ENCODE measurements around the gene TBXA2R. TPM values are rescaled to one million over a fixed set of nuclear protein-coding genes. Genes with fewer than 3 reads are reported as not detected.
"Not testable (repeated sequence)": the region's sequence is repeated elsewhere in the genome, so short reads cannot be mapped to it uniquely, and the experiment has no call there.

TBXA2R gene
- total RNA-seq, 1 donor from 2014 or later, result 0.39 TPM

DNA sequence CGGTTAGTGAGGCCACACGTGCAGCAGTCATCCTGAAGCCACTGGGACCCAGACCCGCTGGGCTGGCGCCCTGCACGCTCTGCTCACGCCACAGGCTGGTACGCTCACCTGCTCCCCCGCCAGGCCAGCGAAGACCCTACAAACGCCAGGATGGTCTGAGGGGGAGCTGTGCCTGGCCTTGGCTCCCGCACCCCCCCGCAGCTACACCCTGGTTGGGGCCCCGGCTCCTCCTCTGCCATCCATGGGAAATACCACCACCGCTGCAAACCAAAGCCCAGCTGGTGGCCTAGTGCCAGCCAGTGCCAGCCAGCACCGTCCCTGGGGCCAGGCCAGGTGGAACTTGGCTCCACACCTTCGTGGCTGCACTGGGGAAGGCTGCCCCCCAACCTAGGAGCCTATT, 43.2 kb upstream of the TBXA2R start:
- no peak overlapping the region for H3K27ac Mint-ChIP-seq (ENCODE audit: unreplicated experiment)
- H3K36me3 Mint-ChIP-seq (ENCODE audit: low read depth, unreplicated experiment), result peaks cover 10% of the 10 kb centered on the region
- TF ChIP-seq EZH2 (IDR thresholded peaks at IDR 0.05; ENCODE audit: insufficient read depth, low read length), result no peak
- TF ChIP-seq, protein P1, sequence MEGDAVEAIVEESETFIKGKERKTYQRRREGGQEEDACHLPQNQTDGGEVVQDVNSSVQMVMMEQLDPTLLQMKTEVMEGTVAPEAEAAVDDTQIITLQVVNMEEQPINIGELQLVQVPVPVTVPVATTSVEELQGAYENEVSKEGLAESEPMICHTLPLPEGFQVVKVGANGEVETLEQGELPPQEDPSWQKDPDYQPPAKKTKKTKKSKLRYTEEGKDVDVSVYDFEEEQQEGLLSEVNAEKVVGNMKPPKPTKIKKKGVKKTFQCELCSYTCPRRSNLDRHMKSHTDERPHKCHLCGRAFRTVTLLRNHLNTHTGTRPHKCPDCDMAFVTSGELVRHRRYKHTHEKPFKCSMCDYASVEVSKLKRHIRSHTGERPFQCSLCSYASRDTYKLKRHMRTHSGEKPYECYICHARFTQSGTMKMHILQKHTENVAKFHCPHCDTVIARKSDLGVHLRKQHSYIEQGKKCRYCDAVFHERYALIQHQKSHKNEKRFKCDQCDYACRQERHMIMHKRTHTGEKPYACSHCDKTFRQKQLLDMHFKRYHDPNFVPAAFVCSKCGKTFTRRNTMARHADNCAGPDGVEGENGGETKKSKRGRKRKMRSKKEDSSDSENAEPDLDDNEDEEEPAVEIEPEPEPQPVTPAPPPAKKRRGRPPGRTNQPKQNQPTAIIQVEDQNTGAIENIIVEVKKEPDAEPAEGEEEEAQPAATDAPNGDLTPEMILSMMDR (IDR thresholded peaks at IDR 0.05; ENCODE audit: insufficient read depth, low read depth, low read length), result no peak
- H3K36me3 ChIP-seq (ENCODE audit: insufficient read depth, low read length), result no peaks in the 10 kb centered on the region
- peaks cover 3% of the 10 kb centered on the region for H4K20me1 ChIP-seq (ENCODE audit: insufficient read depth, low read length)
- H3K9me3 Mint-ChIP-seq (ENCODE audit: unreplicated experiment), result no peaks in the 10 kb centered on the region
- no peaks in the 10 kb centered on the region for H3K27me3 Mint-ChIP-seq (ENCODE audit: low read depth, unreplicated experiment)
- H2AFZ ChIP-seq (ENCODE audit: low read depth, low read length), result no peak overlapping the region
- H3K4me1 Mint-ChIP-seq (ENCODE audit: low read depth, unreplicated experiment), result no peaks in the 10 kb centered on the region
- no peak overlapping the region for H3K4me3 Mint-ChIP-seq (ENCODE audit: unreplicated experiment)
- peaks cover 2% of the 10 kb centered on the region for H3K4me1 ChIP-seq (ENCODE audit: insufficient read depth, low read length)
- no peak overlapping the region for H3K4me3 ChIP-seq (ENCODE audit: insufficient read depth, low read depth, low read length)
- DNase-seq (ENCODE audit: low read depth) (no peak), FAIRE-seq (no peak)
- no peak overlapping the region for H3K27ac ChIP-seq (ENCODE audit: low read depth, low read length)
- H3K27me3 ChIP-seq (ENCODE audit: insufficient read depth, low read length), result no peaks in the 10 kb centered on the region
- no peaks in the 10 kb centered on the region for H3K9me3 ChIP-seq (ENCODE audit: insufficient read depth, low read depth, low read length)
- no peak overlapping the region for H3K4me2 ChIP-seq (ENCODE audit: low read length)
- no peak overlapping the region for H3K9ac ChIP-seq (ENCODE audit: low read length)
- no peaks in the 10 kb centered on the region for H3K79me2 ChIP-seq (ENCODE audit: insufficient read depth, low read length)

DNA sequence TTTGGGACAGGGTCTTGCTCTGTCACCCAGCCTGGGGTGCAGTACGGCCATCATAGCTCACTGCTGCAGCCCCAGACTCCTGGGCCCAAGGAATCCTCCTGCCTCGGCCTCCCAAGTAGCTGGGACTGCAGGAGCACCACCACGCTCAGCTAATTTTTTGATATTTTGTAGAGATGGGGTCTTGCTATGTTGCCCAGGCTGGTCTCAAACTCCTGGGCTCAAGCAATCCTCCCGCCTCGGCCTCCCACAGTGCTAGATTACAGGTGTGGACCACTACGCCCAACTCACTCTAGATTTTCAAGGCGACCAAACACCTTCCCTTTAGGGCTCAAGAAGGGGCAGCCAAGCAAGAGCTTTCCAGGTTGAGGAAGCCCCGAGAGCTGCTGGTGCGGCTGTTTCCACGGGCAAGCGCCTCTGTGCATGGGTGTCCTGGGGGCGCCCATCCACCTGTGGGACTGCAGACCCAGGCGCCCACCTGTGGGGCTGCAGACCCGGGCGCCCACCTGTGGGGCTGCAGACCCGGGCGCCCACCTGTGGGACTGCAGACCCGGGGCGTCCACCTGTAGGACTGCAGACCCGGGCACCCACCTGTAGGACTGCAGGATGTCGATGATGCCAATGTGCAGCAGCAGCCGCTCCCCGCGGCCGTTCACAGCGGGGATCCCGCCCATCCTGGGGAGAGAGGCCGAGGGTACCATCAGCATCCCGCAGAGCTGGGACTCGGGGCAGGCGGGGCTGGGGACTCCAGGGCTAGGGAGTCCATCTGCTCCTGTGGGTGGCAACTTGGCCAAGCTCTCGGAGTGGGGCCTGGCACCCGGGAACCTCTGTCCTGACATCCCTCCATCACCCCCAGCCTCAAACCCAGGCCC, 41.6 kb upstream of the TBXA2R start:
- Mint-ChIP-seq H3K4me3 (ENCODE audit: unreplicated experiment) (no peak overlapping the region), H3K9me3 (ENCODE audit: unreplicated experiment) (no peaks in the 10 kb centered on the region), H3K27me3 (ENCODE audit: low read depth, unreplicated experiment) (no peaks in the 10 kb centered on the region), H3K4me1 (ENCODE audit: low read depth, unreplicated experiment) (no peaks in the 10 kb centered on the region), H3K27ac (ENCODE audit: unreplicated experiment) (no peak overlapping the region), H3K36me3 (ENCODE audit: low read depth, unreplicated experiment) (peaks cover 8% of the 10 kb centered on the region)
- TF ChIP-seq, protein P1 (IDR thresholded peaks at IDR 0.05; ENCODE audit: insufficient read depth, low read depth, low read length), result no peak
- no peak for TF ChIP-seq EZH2 (IDR thresholded peaks at IDR 0.05; ENCODE audit: insufficient read depth, low read length)
- H3K4me3 ChIP-seq (ENCODE audit: insufficient read depth, low read depth, low read length), result no peak overlapping the region
- H3K9me3 ChIP-seq (ENCODE audit: insufficient read depth, low read depth, low read length), result no peaks in the 10 kb centered on the region
- H3K4me2 ChIP-seq (ENCODE audit: low read length), result no peak overlapping the region
- H3K36me3 ChIP-seq (ENCODE audit: insufficient read depth, low read length), result no peaks in the 10 kb centered on the region
- peaks cover 5% of the 10 kb centered on the region for H3K4me1 ChIP-seq (ENCODE audit: insufficient read depth, low read length)
- H2AFZ ChIP-seq (ENCODE audit: low read depth, low read length), result no peak overlapping the region
- no peak for DNase-seq (ENCODE audit: low read depth)
- H3K27ac ChIP-seq (ENCODE audit: low read depth, low read length), result no peak overlapping the region
- H3K79me2 ChIP-seq (ENCODE audit: insufficient read depth, low read length), result no peaks in the 10 kb centered on the region
- no peak overlapping the region for H3K9ac ChIP-seq (ENCODE audit: low read length)
- no peaks in the 10 kb centered on the region for H3K27me3 ChIP-seq (ENCODE audit: insufficient read depth, low read length)
- peaks cover 3% of the 10 kb centered on the region for H4K20me1 ChIP-seq (ENCODE audit: insufficient read depth, low read length)
- no peak for FAIRE-seq

DNA sequence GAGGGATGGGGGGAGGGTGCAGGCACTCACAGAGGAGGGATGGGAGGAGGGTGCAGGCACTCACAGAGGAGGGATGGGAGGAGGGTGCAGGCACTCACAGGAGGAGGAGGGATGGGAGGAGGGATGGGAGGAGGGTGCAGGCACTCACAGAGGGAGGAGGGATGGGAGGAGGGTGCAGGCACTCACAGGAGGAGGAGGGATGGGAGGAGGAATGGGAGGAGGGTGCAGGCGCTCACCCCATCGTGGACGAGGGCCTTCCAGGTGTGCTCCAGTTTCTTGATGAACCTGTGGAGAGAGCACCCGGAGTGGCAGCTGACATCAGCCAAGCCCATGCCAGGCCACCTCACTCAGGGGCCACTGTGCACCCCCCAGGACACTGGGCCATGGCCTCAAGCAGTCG, 40.4 kb upstream of the TBXA2R start:
- H3K4me3 Mint-ChIP-seq (ENCODE audit: unreplicated experiment); H4K20me1 ChIP-seq (ENCODE audit: insufficient read depth, low read length); H3K9me3 ChIP-seq (ENCODE audit: insufficient read depth, low read depth, low read length); H3K36me3 ChIP-seq (ENCODE audit: insufficient read depth, low read length); H2AFZ ChIP-seq (ENCODE audit: low read depth, low read length); H3K36me3 Mint-ChIP-seq (ENCODE audit: low read depth, unreplicated experiment); H3K4me1 ChIP-seq (ENCODE audit: insufficient read depth, low read length); H3K27me3 ChIP-seq (ENCODE audit: insufficient read depth, low read length); H3K79me2 ChIP-seq (ENCODE audit: insufficient read depth, low read length); H3K4me2 ChIP-seq (ENCODE audit: low read length); H3K4me3 ChIP-seq (ENCODE audit: insufficient read depth, low read depth, low read length); H3K9ac ChIP-seq (ENCODE audit: low read length); H3K27ac Mint-ChIP-seq (ENCODE audit: unreplicated experiment); H3K27me3 Mint-ChIP-seq (ENCODE audit: low read depth, unreplicated experiment); H3K4me1 Mint-ChIP-seq (ENCODE audit: low read depth, unreplicated experiment); H3K9me3 Mint-ChIP-seq (ENCODE audit: unreplicated experiment); H3K27ac ChIP-seq (ENCODE audit: low read depth, low read length); DNase-seq (ENCODE audit: low read depth); FAIRE-seq: not testable (repeated sequence)

Data from astrocyte (in vitro differentiated cells and primary cell).